H9 (cell line): Measurements from ENCODE around the gene RITA1. TPM values are rescaled to one million over a fixed set of nuclear protein-coding genes. Genes with fewer than 3 reads are reported as not detected.

ENCODE experiments used
- DNase-seq: peaks from one replicate; pipeline ENCODE4 v3.0.0-alpha.2; 2017
- H2AFZ ChIP-seq: one replicate; pipeline ENCODE4 v1.6.1; 2013; ENCODE audit warnings: mild to moderate bottlenecking, low read length, control low read depth, moderate library complexity
- H2AK5ac ChIP-seq: 2 replicates; pipeline ENCODE4 v1.6.1; 2013; ENCODE audit warnings: low read length, control low read depth, mixed read lengths; ENCODE audit not compliant: insufficient read length
- H2BK120ac ChIP-seq: one replicate; pipeline ENCODE4 v1.6.1; 2013; ENCODE audit warnings: low read depth, mild to moderate bottlenecking, low read length, control low read depth, inconsistent platforms; ENCODE audit not compliant: poor library complexity, severe bottlenecking
- H2BK12ac ChIP-seq: 2 replicates; pipeline ENCODE4 v1.6.1; 2013; ENCODE audit warnings: low read length, control low read depth, mixed read lengths, low read depth; ENCODE audit not compliant: insufficient read length
- H2BK15ac ChIP-seq: 2 replicates; pipeline ENCODE4 v1.6.1; 2013; ENCODE audit warnings: low read depth, low read length, control low read depth
- H2BK20ac ChIP-seq: one replicate; pipeline ENCODE4 v1.6.1; 2013; ENCODE audit warnings: low read depth, mild to moderate bottlenecking, low read length, control low read depth, inconsistent platforms; ENCODE audit not compliant: poor library complexity, severe bottlenecking
- H2BK5ac ChIP-seq: 2 replicates; pipeline ENCODE4 v1.6.1; 2013; ENCODE audit warnings: low read length, control low read depth, mixed read lengths; ENCODE audit not compliant: insufficient read length
- H3K14ac ChIP-seq: 2 replicates; pipeline ENCODE4 v1.6.1; 2013; ENCODE audit warnings: low read length, control low read depth; ENCODE audit not compliant: insufficient read depth
- H3K18ac ChIP-seq: 2 replicates; pipeline ENCODE4 v1.6.1; 2013; ENCODE audit warnings: low read depth, mild to moderate bottlenecking, mixed read lengths, low read length, control low read depth; ENCODE audit not compliant: insufficient read length
- H3K23ac ChIP-seq: 2 replicates; pipeline ENCODE4 v1.6.1; 2013; ENCODE audit warnings: low read length, control low read depth, mixed read lengths, low read depth; ENCODE audit not compliant: insufficient read length
- H3K23me2 ChIP-seq: 2 replicates; pipeline ENCODE4 v1.6.1; 2013; ENCODE audit warnings: low read depth, mild to moderate bottlenecking, mixed read lengths, low read length, control low read depth; ENCODE audit not compliant: insufficient read length, poor library complexity, severe bottlenecking
- H3K27ac ChIP-seq: 2 replicates; pipeline ENCODE4 v1.5.1; 2013; ENCODE audit warnings: low read length, control low read depth, mixed read lengths, low read depth; ENCODE audit not compliant: insufficient read length
- H3K27me3 ChIP-seq: 2 replicates; pipeline ENCODE4 v1.6.1; 2013; ENCODE audit warnings: low read length, control low read depth, inconsistent platforms; ENCODE audit not compliant: insufficient read depth
- H3K4ac ChIP-seq: 2 replicates; pipeline ENCODE4 v1.6.1; 2013; ENCODE audit warnings: low read depth, mild to moderate bottlenecking, control low read depth, inconsistent platforms, low read length, moderate library complexity
- H3K4me1 ChIP-seq: 2 replicates; pipeline ENCODE4 v1.6.1; 2013; ENCODE audit warnings: low read length, control low read depth, inconsistent platforms; ENCODE audit not compliant: insufficient read depth
- H3K4me2 ChIP-seq: 2 replicates; pipeline ENCODE4 v1.6.1; 2013; ENCODE audit warnings: low read length, control low read depth, mixed read lengths; ENCODE audit not compliant: insufficient read length, insufficient read depth
- H3K56ac ChIP-seq: 2 replicates; pipeline ENCODE4 v1.6.1; 2013; ENCODE audit warnings: low read depth, mild to moderate bottlenecking, mixed read lengths, low read length, control low read depth; ENCODE audit not compliant: insufficient read length
- H3K79me1 ChIP-seq: 2 replicates; pipeline ENCODE4 v1.6.1; 2013; ENCODE audit warnings: low read depth, mild to moderate bottlenecking, moderate library complexity, low read length, control low read depth, inconsistent platforms; ENCODE audit not compliant: insufficient read depth, poor library complexity, severe bottlenecking
- H3K79me2 ChIP-seq: 2 replicates; pipeline ENCODE4 v1.6.1; 2013; ENCODE audit warnings: low read length, control low read depth, inconsistent platforms; ENCODE audit not compliant: insufficient read depth
- H3K9ac ChIP-seq: 2 replicates; pipeline ENCODE4 v1.6.1; 2013; ENCODE audit warnings: low read length, control low read depth, mixed read lengths; ENCODE audit not compliant: insufficient read length; ENCODE audit errors: extremely low read depth
- H3K9me3 ChIP-seq: one replicate; pipeline ENCODE4 v1.6.1; 2013; ENCODE audit warnings: low read depth, low read length, inconsistent platforms; ENCODE audit not compliant: control insufficient read depth
- H3T11ph ChIP-seq: one replicate; pipeline ENCODE4 v1.6.1; 2013; ENCODE audit warnings: mild to moderate bottlenecking, low read length, control low read depth, inconsistent platforms
- H4K20me1 ChIP-seq: one replicate; pipeline ENCODE4 v1.6.1; 2013; ENCODE audit not compliant: control insufficient read depth, insufficient read length, insufficient read depth
- H4K5ac ChIP-seq: 2 replicates; pipeline ENCODE4 v1.6.1; 2013; ENCODE audit warnings: low read depth, mild to moderate bottlenecking, mixed read lengths, low read length, control low read depth; ENCODE audit not compliant: insufficient read length
- H4K8ac ChIP-seq: replicated peaks from 2 replicates; pipeline ENCODE4 v1.6.1; 2013; ENCODE audit warnings: low read length, control low read depth, mixed read lengths, low read depth; ENCODE audit not compliant: insufficient read length
- H4K91ac ChIP-seq: 2 replicates; pipeline ENCODE4 v1.6.1; 2013; ENCODE audit warnings: low read depth, mild to moderate bottlenecking, moderate library complexity, mixed read lengths, low read length, control low read depth; ENCODE audit not compliant: insufficient read length
- H3K27ac Mint-ChIP-seq, 3 experiments: 2 replicates in 2 of 3; 3 replicates in 1 of 3; pipeline ENCODE4 v1.8.0; 2020 to 2021; ENCODE audit warnings: mixed read lengths in 3 of 3, mild to moderate bottlenecking in 1 of 3, moderate library complexity in 1 of 3
- H3K27me3 Mint-ChIP-seq: 2 replicates; pipeline ENCODE4 v1.8.0; 2021; ENCODE audit warnings: low read depth, mild to moderate bottlenecking, moderate library complexity, mixed read lengths
- H3K36me3 Mint-ChIP-seq, 3 experiments: 2 replicates in 2 of 3; 3 replicates in 1 of 3; pipeline ENCODE4 v1.8.0; 2020 to 2021; ENCODE audit warnings: low read depth in 3 of 3, mixed read lengths in 3 of 3; ENCODE audit not compliant: insufficient read depth in 1 of 3
- H3K4me1 Mint-ChIP-seq, 2 experiments: 2 replicates each; pipeline ENCODE4 v1.8.0; 2020; ENCODE audit warnings: mixed read lengths in 2 of 2
- H3K4me3 Mint-ChIP-seq, 2 experiments: 2 replicates in 1 of 2; 3 replicates in 1 of 2; pipeline ENCODE4 v1.8.0; 2020 to 2021; ENCODE audit warnings: mild to moderate bottlenecking in 2 of 2, mixed read lengths in 2 of 2, moderate library complexity in 1 of 2
- H3K9me3 Mint-ChIP-seq, 2 experiments: 2 replicates in 1 of 2; 3 replicates in 1 of 2; pipeline ENCODE4 v1.8.0; 2020; ENCODE audit warnings: mild to moderate bottlenecking in 2 of 2, mixed read lengths in 2 of 2, moderate library complexity in 1 of 2
- WGBS: extraction: QIAGEN DNeasy Blood & Tissue Kit; methylation state at CpG from one replicate; pipeline ENCODE4 v1.1.7; 2013; ENCODE audit warnings: missing lambda C conversion rate, low lambda C conversion rate, mixed read lengths; ENCODE audit not compliant: insufficient read length; ENCODE audit errors: extremely low coverage; 5-methylcytosine and 5-hydroxymethylcytosine counted together
- total RNA-seq: library from RNA; stranded (reverse); gene quantifications from 2 replicates; pipeline ENCODE4 v1.2.1, GENCODE V29; 2021
- TF ChIP-seq, protein P1 (sequence below): fragments of 200-600 bp; sonication (generic); conservative IDR thresholded peaks from 3 replicates; pipeline ENCODE4 v1.8.0; 2021; ENCODE audit warnings: antibody characterized with exemption, mild to moderate bottlenecking

The RITA1 gene
- total RNA-seq, 1 experiment from 2014 or later = 26.1 TPM

DNA sequence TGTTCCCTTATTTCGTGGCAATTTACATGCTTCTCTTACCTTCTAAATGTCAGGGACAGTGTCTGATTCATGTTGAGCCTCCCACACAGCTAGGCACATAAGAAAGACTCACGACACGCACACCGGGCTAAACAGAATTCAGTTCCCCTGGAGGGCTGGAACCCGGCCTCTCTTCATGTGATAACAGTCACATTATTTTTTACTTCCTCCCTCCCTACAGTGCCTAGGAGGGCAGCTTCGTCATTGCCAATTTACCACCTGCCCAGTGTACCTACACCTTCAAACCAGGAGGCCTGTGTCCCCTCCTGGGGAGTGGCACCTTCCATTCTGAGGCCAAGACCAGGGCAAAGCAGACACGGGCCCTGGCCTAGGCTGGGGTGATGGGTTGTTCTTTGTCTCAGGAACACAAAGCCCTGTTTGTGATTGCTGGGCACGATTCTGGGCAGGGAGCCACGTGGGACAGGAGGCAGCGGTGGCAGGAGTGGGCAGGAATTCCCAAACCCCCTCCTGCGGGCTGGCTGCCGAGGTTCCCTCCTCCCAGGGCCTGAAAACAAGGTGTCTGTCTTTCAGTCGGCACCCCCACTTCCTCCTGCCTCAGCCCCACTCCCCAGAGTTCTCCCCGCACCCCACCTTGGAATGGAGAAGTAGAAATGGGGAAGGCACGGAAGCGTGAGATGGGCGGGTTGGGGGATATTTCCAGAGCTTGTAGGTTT, 43.2 kb upstream of the RITA1 start:
- H2BK20ac ChIP-seq = no peak overlapping the region
- no peaks in the 10 kb centered on the region for H3K23me2 ChIP-seq
- peaks cover 2% of the 10 kb centered on the region; the same call in 1 of the 2 replicates for H3K4me1 ChIP-seq
- no peaks in the 10 kb centered on the region for H3K79me1 ChIP-seq
- TF ChIP-seq, protein P1, sequence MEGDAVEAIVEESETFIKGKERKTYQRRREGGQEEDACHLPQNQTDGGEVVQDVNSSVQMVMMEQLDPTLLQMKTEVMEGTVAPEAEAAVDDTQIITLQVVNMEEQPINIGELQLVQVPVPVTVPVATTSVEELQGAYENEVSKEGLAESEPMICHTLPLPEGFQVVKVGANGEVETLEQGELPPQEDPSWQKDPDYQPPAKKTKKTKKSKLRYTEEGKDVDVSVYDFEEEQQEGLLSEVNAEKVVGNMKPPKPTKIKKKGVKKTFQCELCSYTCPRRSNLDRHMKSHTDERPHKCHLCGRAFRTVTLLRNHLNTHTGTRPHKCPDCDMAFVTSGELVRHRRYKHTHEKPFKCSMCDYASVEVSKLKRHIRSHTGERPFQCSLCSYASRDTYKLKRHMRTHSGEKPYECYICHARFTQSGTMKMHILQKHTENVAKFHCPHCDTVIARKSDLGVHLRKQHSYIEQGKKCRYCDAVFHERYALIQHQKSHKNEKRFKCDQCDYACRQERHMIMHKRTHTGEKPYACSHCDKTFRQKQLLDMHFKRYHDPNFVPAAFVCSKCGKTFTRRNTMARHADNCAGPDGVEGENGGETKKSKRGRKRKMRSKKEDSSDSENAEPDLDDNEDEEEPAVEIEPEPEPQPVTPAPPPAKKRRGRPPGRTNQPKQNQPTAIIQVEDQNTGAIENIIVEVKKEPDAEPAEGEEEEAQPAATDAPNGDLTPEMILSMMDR = no peak
- no peak for DNase-seq
- no CpG with 5 or more reads among the region's 17 CpGs for WGBS
- H3K14ac ChIP-seq = no peak overlapping the region; the same call in 1 of the 2 replicates
- no peak overlapping the region for H2BK15ac ChIP-seq
- H3K18ac ChIP-seq = no peak overlapping the region
- no peak overlapping the region for H3K56ac ChIP-seq
- H3K9me3 Mint-ChIP-seq = peaks cover 3 to 4% of the 10 kb centered on the region in 2 experiments; a peak in 4 of 5 replicates
- no peak overlapping the region for H3K27ac ChIP-seq
- H3T11ph ChIP-seq = no peak overlapping the region
- H3K9me3 ChIP-seq = no peaks in the 10 kb centered on the region
- no peak overlapping the region for H2BK120ac ChIP-seq
- no peak overlapping the region for H2AK5ac ChIP-seq
- H2BK12ac ChIP-seq = no peak overlapping the region
- no peak overlapping the region for H2AFZ ChIP-seq
- H2BK5ac ChIP-seq = no peak overlapping the region
- H3K4me3 Mint-ChIP-seq = no peak overlapping the region; a peak in 1 of 5 replicates
- no peak overlapping the region for H3K23ac ChIP-seq
- H3K9ac ChIP-seq = no peak overlapping the region
- no peak overlapping the region for H3K4me2 ChIP-seq
- H3K79me2 ChIP-seq = no peaks in the 10 kb centered on the region
- H3K27ac Mint-ChIP-seq = no peak overlapping the region; a peak in 1 of 7 replicates
- H3K27me3 Mint-ChIP-seq = peaks cover 2% of the 10 kb centered on the region; the same call in 1 of the 2 replicates
- H4K20me1 ChIP-seq = no peaks in the 10 kb centered on the region
- no peak overlapping the region for H3K4ac ChIP-seq
- H4K5ac ChIP-seq = no peak overlapping the region
- no peaks in the 10 kb centered on the region for H3K27me3 ChIP-seq
- peaks cover 6 to 13% of the 10 kb centered on the region in 2 experiments; a peak in 3 of 4 replicates for H3K4me1 Mint-ChIP-seq
- no peak overlapping the region for H4K91ac ChIP-seq
- H3K36me3 Mint-ChIP-seq = no peaks in the 10 kb centered on the region; a peak in 3 of 7 replicates
- H4K8ac ChIP-seq = no peak overlapping the region
